ENCODE data around the gene MAP3K5. TPM values are rescaled to one million over a fixed set of nuclear protein-coding genes. Genes with fewer than 3 reads are reported as not detected.
A peak's percentile ranks its signal among the peaks of the same experiment; 100 is the strongest.
"Not testable (repeated sequence)": the region's sequence is repeated elsewhere in the genome, so short reads cannot be mapped to it uniquely, and the experiment has no call there.

Gene MAP3K5
- total and polyA plus RNA-seq, 7 donors, result 7.4 to 17.8 (median 9.4) TPM

GRCh38 chr6:136592930-136593673, 199.2 kb downstream of the MAP3K5 start:
- Histone ChIP-seq H3K4me3 (no peak overlapping the region), H3K9me3 (no peaks in the 10 kb centered on the region), H3K27me3 (no peaks in the 10 kb centered on the region), H3K4me1 (no peaks in the 10 kb centered on the region), H3K36me3 (peaks cover 0 to 16% (median 4%) of the 10 kb centered on the region in 4 donors), H3K27ac (no peak overlapping the region)
- no peak for DNase-seq
- WGBS, 2 donors, result 75 to 78% methylated on average over 2 of the region's 2 CpGs
- no peak for TF ChIP-seq POLR2A (IDR thresholded peaks at IDR 0.05)
- no peak for TF ChIP-seq CTCF (IDR thresholded peaks at IDR 0.05)
- TF ChIP-seq POLR2AphosphoS5 (IDR thresholded peaks at IDR 0.05), result no peak
- TF ChIP-seq EP300 (IDR thresholded peaks at IDR 0.05), result no peak
- intact Hi-C loops (cut with DNase I), result no loop called here

DNA sequence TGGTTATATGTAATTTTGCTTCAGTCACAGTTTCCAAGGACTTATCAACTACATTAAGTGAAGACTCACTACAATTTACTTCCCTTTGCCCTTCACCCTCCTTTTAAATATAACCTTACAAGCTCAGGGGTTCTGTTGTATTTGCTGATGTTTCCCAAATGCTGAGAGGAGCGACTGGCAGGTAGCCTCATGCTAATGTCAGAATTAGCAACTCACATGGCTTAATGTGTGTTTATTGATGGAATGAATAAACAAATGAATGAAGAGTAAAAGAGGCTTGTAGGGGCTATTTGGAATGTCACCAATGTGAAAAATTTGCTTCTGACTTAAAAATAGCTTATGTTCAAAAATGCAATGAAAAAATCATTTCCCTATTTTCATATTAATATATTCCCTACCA, 200.7 kb downstream of the MAP3K5 start:
- Histone ChIP-seq H3K36me3 (peaks cover 0 to 16% (median 4%) of the 10 kb centered on the region in 4 donors), H3K27me3 (no peaks in the 10 kb centered on the region), H3K4me3 (no peak overlapping the region), H3K4me1 (peaks cover 0 to 4% (median 1%) of the 10 kb centered on the region in 4 donors), H3K9me3 (no peaks in the 10 kb centered on the region), H3K27ac (no peak overlapping the region)
- intact Hi-C loops (cut with DNase I), result no loop called here
- 88 to 91% methylated on average over 1 of the region's 1 CpG for WGBS, 2 donors
- TF ChIP-seq POLR2AphosphoS5 (IDR thresholded peaks at IDR 0.05) (no peak), POLR2A (IDR thresholded peaks at IDR 0.05) (no peak), CTCF (IDR thresholded peaks at IDR 0.05) (no peak), EP300 (IDR thresholded peaks at IDR 0.05) (no peak)
- no peak for DNase-seq

GRCh38 chr6:136590846-136591245, 201.4 kb downstream of the MAP3K5 start:
- H3K27me3 ChIP-seq; H3K4me3 ChIP-seq; intact Hi-C loops (cut with DNase I); DNase-seq; H3K9me3 ChIP-seq; H3K27ac ChIP-seq: not testable (repeated sequence)
- peaks cover 0 to 16% (median 4%) of the 10 kb centered on the region in 4 donors for H3K36me3 ChIP-seq
- H3K4me1 ChIP-seq, result peaks cover 0 to 10% (median 3%) of the 10 kb centered on the region in 4 donors
- WGBS, 2 donors, result 89 to 95% methylated on average over 2 of the region's 2 CpGs

DNA sequence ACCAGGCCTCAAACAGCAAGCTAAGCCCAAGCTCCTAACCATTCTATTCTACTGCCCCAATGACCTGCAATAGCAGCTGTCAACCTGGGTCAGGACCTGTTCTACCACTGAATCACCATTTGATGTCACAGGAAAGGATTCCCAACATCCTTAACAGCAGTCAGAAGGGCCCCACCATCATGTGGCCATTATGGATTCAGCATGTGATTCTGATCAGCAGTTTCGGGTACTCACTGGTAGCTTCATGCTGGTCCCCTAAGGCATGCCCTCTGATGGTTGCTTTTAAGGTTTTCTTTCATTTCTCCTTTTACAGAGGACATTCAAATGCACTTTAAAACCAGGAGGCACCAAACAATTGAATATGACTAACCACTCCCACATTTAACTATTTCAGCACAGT, 204.8 kb downstream of the MAP3K5 start:
- no peak for TF ChIP-seq POLR2A (IDR thresholded peaks at IDR 0.05)
- no peak for TF ChIP-seq CTCF (IDR thresholded peaks at IDR 0.05)
- peak overlapping the region in 2 of 4 donors; percentile 59 for H3K27ac ChIP-seq
- intact Hi-C loops (cut with DNase I), result no loop called here

GRCh38 chr6:136586295-136586694, 206.0 kb downstream of the MAP3K5 start:
- no peaks in the 10 kb centered on the region for H3K27me3 ChIP-seq
- no peaks in the 10 kb centered on the region for H3K9me3 ChIP-seq
- peaks cover 0 to 12% (median 5%) of the 10 kb centered on the region in 4 donors for H3K4me1 ChIP-seq
- no peak overlapping the region for H3K4me3 ChIP-seq
- peaks cover 0 to 5% (median 4%) of the 10 kb centered on the region in 4 donors for H3K36me3 ChIP-seq
- intact Hi-C loops (cut with DNase I), result no loop called here
- DNase-seq, result no peak
- TF ChIP-seq CTCF (IDR thresholded peaks at IDR 0.05) (no peak), EP300 (IDR thresholded peaks at IDR 0.05) (peak in 1 of 4 donors; percentile 36), POLR2AphosphoS5 (IDR thresholded peaks at IDR 0.05) (peak; percentile 18 to 56 (median 31))
- 69 to 72% methylated on average over 4 of the region's 4 CpGs for WGBS, 2 donors
- peak overlapping the region; percentile 52 to 62 (median 59) for H3K27ac ChIP-seq

More for the DNA sequence above, 204.8 kb downstream of the MAP3K5 start:
- Histone ChIP-seq H3K9me3 (no peaks in the 10 kb centered on the region), H3K4me3 (no peak overlapping the region), H3K4me1 (peaks cover 0 to 12% (median 5%) of the 10 kb centered on the region in 4 donors), H3K36me3 (peaks cover 0 to 16% (median 4%) of the 10 kb centered on the region in 4 donors), H3K27me3 (no peaks in the 10 kb centered on the region)
- WGBS, 2 donors, result 84 to 93% methylated on average over 1 of the region's 1 CpG
- DNase-seq, result no peak

DNA sequence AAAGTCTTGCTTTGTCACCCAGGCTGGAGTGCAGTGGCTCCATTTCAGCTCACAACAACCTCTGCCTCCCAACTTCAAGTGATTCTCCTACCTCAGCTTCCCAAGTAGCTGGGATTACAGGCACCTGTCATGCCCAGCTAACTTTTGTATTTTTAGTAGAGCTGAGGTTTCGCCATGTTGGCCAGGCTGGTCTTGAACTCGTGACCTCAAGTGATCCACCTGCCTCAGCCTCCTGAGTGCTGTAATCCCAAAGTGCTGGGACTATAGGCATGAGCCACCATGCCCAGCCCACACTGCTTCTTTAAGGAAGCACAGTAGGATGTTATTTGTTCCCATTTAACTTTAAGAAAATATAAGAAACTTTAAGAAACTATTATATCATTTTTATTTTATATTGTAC, 206.8 kb downstream of the MAP3K5 start:
- WGBS, 2 donors, result 95 to 98% methylated on average over 2 of the region's 2 CpGs
- DNase-seq; intact Hi-C loops (cut with DNase I); H3K9me3 ChIP-seq; H3K27me3 ChIP-seq; H3K4me3 ChIP-seq; H3K36me3 ChIP-seq: not testable (repeated sequence)
- Histone ChIP-seq H3K4me1 (peaks cover 0 to 12% (median 5%) of the 10 kb centered on the region in 4 donors), H3K27ac (peak overlapping the region in 3 of 4 donors; percentile 23 to 62 (median 59))

- H3K4me3 ChIP-seq; intact Hi-C loops (cut with DNase I); H3K9me3 ChIP-seq; H3K36me3 ChIP-seq; DNase-seq; H3K27me3 ChIP-seq: not testable (repeated sequence)
- 85 to 94% methylated on average over 5 of the region's 5 CpGs for WGBS, 2 donors
- peak overlapping the region in 2 of 4 donors; percentile 57 to 64 for H3K27ac ChIP-seq
- peaks cover 0 to 12% (median 5%) of the 10 kb centered on the region in 4 donors for H3K4me1 ChIP-seq
Measured at GRCh38 chr6:136584290-136584689, 208.0 kb downstream of the MAP3K5 start.

Data from sigmoid colon (tissue), 7 donors.